HG02852 (cell line): ENCODE measurements around the gene DOK1.
"Not testable (repeated sequence)": the region's sequence is repeated elsewhere in the genome, so short reads cannot be mapped to it uniquely, and the experiment has no call there.

Experiments used
- ATAC-seq: cut with Tn5 transposase; IDR thresholded peaks from one replicate; pipeline ENCODE4 v1.9.1; 2021; ENCODE audit warnings: mild to moderate bottlenecking, moderate library complexity; ENCODE audit not compliant: unreplicated experiment

The DOK1 gene

DNA sequence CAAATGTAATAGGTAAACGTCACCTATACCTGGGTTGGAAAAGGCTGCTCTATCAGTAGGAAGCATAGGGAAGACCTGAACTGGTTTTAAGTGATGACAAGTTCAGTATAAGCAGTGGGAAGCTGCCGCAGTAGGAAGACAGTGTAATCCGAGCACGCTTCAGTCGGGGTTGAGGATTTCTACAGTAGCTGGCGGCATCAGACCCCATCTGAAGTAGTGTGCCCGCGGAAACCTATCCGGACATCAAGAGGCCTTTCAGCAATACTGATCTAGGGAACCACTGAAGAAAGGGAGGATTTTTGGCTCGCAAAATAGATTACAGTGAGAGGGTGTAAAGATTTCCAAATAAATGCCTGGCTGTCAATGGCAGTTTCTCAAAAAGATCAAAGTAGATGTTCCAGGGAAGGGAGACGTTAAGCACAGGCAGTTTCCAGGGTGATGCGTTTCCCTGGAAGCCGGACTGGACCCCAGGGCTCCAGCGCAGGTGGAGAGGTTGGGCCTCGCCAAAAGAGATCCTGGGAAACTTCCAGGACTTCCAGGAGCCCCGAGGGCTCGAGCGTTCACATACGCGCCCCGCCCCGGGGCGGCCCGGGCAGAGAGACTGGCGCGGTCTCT is 6.1 kb upstream of the DOK1 start:
- no peak for ATAC-seq

DNA sequence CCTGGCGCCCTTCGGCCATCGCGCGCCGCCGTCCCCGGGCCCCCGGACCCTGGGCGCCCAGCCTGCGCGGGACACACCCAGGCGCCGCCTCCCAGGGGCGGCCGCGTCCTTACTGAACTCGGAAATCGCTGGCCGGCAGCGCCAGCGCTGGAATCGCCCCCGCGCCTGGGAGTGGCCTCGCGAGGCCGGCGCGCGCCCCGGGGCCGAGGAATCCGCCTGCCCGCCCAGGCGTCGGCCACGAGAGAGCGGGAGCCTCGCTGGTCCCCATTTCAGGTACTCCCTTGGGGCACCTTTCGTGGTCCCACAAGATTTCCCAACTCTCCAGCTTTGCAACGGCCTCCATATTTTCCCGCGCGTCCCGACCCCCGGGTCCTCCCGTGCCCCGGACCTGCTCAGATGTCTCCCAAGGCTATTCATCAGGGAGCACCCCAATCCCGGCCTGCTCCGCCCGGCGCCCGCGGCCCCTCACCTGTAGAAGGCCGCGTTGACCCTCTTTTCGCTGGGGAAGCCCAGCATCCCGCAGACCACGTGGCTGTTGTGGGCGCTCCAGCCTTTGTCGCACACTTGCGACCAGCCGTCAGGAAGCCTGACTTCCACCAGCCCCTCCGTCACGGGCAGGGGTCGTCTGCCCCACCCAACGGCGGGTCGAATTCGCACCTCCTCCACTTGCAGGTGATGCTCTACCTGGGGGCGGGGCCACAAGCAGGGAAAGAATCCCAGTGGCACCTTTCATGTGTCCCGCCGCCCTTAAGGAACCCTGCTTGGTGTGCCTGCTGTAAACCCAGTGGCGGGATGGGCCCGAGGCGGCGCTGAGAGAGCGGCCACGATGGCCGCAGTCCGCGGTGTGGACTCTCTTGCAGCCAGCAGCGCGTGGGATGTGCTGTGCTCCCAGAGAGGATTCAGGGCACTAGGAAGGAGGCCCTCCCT is 5.4 kb upstream of the DOK1 start:
- ATAC-seq = no peak

DNA sequence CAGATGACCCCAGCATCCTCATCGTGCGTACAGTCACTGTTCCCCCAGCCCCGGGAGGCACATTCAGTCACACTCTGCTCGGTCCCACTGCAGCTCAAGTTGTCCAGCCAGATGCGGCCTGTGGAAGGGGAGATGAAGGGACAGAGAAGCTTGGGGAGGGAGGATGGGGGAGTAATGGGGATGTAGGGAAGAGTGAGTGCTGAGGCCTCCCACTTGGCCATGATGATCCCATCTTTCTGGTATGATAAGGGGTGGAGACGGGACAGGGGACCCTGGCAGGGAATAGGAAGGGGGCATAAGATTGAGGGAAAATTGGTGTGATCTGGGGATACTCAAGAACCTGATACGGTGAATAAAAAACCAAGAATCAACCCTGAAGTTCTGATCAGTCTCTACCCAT is 4.3 kb upstream of the DOK1 start:
- no peak for ATAC-seq

- ATAC-seq = no peak
Measured at GRCh38 chr2:74551530-74551929, 3.0 kb upstream of the DOK1 start.

GRCh38 chr2:74551942-74552913 is 2.3 kb upstream of the DOK1 start:
- no peak for ATAC-seq

DNA sequence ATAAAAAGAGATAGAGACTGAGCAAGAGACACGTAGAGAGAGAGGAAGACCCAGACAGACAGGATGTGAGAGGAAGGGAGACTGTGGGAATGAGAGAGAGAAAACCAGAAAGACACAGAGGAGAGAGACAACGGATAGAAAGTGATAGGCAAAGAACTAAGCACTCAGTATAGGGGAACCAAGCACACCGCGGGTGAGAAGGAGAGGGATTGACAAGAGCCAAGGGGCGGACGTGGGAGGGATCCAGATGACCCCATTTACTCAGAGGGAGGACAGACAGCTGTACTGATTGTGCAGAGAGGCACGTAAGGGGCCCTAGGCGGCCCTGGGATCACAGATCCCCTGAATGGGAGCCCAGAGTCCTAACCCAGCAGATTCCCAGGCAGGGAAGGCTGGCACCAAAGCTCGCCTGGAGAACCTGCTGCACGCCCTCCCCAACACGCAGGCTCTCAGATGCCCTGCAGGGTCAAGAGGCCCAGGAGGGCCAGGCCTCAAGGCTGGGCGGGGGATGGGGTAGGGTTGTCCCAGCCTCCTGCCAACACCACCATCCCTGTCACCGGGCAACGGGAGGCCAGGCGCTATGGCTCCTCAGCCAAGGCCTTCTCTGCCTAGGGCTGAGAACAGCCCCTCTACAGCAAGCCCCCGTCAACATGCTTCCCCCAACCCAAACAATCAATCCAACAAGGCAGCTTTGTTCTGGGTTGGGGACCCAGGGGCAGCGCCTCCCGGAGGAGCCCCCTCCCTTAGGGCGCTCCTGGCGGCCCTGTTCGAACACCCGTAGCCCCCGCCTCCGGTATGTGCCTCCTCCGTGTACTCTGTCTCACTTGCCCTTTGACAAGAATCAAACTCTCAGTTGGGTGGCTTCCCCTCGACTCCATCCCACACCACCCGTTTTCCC is 1.4 kb upstream of the DOK1 start:
- ATAC-seq = no peak

DNA sequence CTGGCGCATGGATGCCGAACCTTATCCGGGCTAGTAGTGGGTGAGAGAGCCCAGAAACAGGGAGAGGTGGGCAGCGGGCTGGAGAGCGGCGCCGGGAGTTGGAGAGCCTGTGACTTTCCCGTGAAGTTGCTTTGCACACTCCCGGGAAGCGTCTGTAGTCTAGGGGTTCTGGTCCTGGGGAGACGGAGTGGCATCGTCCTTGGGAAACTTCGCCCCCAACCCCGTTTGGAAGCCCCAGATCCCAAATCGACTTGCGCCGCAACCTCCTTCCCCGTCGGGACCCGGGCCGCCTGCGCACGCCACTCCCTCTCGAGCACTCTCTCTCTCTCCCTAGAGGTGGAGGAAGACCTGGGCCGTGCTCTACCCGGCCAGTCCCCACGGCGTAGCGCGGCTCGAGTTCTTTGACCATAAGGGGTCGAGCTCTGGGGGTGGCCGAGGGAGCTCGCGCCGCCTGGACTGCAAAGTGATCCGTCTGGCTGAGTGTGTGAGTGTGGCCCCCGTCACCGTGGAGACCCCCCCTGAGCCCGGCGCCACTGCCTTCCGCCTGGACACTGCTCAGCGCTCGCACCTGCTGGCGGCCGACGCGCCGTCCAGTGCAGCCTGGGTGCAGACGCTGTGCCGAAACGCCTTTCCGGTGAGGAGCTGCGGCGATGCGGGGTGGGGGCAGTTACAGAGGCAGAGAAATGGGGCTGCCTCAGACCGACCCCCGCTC is 456 bp downstream of the DOK1 start:
- peak; percentile 42 for ATAC-seq

DNA sequence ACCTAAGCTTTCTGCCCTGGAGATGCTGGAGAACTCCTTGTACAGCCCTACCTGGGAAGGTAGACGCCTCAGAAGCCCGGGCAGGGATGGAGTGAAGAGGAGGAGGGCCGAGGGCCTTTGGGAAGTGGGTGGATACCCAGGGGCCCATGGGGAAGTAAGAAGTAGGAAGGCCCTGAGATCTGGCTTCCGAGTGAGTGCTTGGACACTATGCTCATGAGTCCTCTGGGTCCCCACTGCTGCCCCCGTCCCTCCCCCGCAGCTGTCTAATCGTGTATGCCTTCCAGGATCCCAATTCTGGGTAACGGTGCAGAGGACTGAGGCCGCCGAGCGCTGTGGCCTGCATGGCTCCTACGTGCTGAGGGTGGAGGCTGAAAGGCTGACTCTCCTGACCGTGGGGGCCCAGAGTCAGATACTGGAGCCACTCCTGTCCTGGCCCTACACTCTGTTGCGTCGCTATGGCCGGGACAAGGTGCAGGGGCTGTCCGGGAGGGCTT is 1.1 kb downstream of the DOK1 start:
- no peak for ATAC-seq

DNA sequence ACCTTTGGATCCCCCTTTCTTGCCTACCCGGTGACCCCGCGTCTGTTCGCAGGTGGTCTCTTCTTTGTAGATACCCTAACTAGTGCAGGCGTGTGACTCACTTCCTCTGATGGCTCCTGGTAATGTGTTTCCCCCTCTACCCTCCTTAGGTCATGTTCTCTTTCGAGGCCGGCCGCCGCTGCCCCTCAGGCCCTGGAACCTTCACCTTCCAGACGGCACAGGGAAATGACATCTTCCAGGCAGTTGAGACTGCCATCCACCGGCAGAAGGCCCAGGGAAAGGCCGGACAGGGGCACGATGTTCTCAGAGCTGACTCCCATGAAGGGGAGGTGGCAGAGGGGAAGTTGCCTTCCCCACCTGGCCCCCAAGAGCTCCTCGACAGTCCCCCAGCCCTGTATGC is 1.6 kb downstream of the DOK1 start:
- ATAC-seq = no peak

DNA sequence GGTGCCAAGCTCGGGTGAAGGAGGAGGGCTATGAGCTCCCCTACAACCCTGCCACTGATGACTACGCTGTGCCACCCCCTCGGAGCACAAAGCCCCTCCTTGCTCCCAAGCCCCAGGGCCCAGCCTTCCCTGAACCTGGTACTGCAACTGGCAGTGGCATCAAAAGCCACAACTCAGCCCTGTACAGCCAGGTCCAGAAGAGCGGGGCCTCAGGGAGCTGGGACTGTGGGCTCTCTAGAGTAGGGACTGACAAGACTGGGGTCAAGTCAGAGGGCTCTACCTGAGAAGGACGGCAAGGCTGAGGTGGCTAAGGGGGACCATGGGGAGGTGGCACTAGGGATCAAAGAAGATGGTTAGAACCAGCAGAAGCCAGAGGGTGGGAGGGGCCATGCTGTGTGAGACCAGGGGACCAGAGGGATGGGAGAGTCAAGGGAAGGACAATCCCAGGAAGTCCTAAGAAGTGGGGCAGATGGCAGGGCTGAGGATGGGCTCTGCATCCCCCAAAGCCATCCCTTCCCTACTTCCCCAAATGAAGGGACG is 2.4 kb downstream of the DOK1 start:
- ATAC-seq = no peak

- no peak for ATAC-seq
Measured at GRCh38 chr2:74558284-74559230, 4.0 kb downstream of the DOK1 start.

GRCh38 chr2:74559912-74560311 is 5.4 kb downstream of the DOK1 start:
- ATAC-seq = no peak

GRCh38 chr2:74560591-74560990 is 6.1 kb downstream of the DOK1 start:
- no peak for ATAC-seq

DNA sequence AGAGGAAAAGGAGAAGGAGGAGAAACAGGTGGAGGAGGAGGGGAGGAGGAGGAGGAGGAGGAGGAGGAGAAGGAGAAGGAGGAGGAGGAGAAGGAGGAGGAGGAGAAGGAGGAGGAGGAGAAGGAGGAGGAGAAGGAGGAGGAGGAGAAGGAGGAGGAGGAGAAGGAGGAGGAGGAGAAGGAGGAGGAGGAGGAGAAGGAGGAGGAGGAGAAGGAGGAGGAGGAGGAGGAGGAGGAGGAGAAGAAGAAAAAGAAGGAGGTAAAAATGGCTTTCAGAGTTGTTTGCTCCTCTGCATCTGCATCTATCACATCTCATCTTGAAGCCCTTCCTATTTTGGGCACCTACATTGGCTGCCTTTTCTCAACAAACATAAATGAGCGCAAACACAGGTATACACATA is 6.5 kb downstream of the DOK1 start:
- ATAC-seq = not testable (repeated sequence)

DNA sequence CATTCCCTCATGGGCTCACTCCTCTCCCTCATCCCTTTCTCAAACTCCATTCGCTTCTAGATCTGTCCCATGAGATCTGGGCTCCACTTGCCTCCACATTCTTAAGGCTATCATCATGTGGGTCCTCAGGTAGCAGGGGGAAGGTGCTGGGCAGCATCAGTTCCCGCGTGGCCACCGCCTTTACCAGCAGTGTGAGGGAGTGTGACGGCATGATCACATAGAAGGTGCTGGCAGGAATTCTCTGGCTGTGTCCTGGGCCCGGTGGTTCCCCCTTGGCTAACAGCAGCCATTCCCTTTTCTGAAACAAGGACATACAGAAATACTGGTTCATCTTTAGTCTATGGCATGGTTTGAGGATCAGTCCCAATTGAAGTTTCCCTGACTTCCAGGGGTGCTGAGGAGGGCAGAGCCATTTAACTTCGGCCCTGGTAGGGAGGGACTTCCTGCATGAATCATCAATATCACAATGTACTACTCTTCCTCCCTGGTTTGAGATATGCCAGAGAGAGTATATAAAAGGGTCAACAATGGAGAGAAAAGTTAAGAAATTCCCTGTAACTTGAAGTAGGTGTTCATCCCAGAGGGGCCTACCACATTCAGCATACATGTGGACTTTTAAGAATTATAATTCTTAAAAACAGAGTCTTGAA is 7.7 kb downstream of the DOK1 start:
- no peak for ATAC-seq

GRCh38 chr2:74564222-74564621 is 9.7 kb downstream of the DOK1 start:
- no peak for ATAC-seq

DNA sequence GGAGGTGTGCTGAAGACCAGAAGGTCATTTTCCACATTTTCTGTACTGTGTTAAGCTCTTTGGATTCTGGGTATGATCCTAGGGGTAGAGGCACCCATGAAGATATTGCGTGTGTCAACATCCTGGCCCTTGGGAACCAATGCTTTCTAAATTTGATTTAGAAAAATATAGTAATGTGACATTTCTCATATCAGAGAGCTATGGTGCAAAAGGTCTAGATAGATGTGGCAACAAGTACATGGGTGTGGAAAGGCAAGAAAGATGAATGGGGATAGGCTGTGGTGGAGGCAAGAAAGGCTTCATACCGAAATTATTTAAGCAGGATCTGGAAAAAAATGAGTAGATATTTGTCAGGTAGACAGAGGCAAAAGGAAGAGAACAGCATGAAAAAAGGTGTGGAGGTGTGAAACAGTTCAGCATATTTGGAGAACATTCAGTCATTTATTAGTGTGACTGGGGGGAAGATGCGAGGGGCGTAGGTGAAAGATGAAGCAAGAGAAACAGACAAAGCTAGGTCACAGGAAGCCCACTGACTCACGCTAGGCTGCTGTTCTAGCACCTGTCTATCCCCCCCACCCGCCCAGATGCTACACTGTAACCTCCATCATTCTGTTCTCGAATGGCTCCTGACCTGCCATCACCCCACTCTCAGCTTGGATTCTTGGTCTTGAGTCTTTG is 11.7 kb downstream of the DOK1 start:
- ATAC-seq = no peak
